D721Med (cell line): ENCODE data around the gene SMIM36.
"Not testable (repeated sequence)": the region's sequence is repeated elsewhere in the genome, so short reads cannot be mapped to it uniquely, and the experiment has no call there.

Experiments used
- DNase-seq: peaks from one replicate; pipeline ENCODE4 v3.0.0; 2011; ENCODE audit warnings: low spot score; ENCODE audit not compliant: insufficient read length
- FAIRE-seq: peaks from 2 replicates; lab custom pipeline; 2011; peaks lifted over from hg19 to GRCh38; lab: Jason Lieb, UNC
- TF ChIP-seq, protein P1 (sequence below): IDR thresholded peaks from 2 replicates; pipeline ENCODE4 v1.5.1; 2012; ENCODE audit warnings: mild to moderate bottlenecking, control low read depth; ENCODE audit not compliant: insufficient read depth; ENCODE audit errors: missing control alignments

Gene SMIM36

GRCh38 chr17:55410722-55411462 is 100.4 kb downstream of the SMIM36 start:
- FAIRE-seq, result no peak
- DNase-seq, result no peak
- TF ChIP-seq, protein P1, sequence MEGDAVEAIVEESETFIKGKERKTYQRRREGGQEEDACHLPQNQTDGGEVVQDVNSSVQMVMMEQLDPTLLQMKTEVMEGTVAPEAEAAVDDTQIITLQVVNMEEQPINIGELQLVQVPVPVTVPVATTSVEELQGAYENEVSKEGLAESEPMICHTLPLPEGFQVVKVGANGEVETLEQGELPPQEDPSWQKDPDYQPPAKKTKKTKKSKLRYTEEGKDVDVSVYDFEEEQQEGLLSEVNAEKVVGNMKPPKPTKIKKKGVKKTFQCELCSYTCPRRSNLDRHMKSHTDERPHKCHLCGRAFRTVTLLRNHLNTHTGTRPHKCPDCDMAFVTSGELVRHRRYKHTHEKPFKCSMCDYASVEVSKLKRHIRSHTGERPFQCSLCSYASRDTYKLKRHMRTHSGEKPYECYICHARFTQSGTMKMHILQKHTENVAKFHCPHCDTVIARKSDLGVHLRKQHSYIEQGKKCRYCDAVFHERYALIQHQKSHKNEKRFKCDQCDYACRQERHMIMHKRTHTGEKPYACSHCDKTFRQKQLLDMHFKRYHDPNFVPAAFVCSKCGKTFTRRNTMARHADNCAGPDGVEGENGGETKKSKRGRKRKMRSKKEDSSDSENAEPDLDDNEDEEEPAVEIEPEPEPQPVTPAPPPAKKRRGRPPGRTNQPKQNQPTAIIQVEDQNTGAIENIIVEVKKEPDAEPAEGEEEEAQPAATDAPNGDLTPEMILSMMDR, result no peak

DNA sequence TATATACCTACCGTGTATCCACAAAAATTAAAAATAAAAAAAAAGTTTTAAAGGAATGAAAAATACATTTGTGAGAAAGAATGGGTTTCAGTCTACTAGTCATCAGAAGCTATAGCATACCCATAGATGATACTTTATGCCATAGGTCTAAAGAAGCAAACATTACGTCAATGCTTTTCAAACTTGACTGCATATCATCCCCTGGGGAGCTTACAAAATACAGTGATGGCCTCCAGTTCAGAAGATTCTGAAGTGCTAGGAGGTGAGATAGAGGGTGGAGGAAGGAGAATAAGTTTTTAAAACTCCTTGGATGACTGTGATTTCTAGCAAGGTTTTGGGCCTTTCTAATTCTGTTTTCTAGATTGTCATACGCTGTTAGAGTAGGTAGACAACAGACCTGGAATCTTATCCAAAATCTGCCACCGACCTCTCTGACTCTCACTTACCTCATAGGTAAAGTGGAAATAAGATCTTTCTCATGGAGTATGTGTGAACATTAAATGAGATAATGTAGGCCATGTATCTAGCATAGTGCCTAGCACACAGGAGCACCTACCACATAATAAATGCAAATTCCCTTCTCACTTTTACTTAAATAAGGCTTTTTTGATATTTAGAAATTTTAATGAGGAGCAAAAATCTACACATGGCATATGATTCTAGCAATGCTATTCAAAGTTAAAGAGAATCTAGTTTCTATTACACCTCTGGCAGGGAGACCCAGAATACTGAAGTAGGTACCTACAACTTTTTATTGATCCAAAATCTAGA is 102.0 kb downstream of the SMIM36 start:
- TF ChIP-seq, protein P1, result no peak
- no peak for FAIRE-seq
- DNase-seq, result no peak

DNA sequence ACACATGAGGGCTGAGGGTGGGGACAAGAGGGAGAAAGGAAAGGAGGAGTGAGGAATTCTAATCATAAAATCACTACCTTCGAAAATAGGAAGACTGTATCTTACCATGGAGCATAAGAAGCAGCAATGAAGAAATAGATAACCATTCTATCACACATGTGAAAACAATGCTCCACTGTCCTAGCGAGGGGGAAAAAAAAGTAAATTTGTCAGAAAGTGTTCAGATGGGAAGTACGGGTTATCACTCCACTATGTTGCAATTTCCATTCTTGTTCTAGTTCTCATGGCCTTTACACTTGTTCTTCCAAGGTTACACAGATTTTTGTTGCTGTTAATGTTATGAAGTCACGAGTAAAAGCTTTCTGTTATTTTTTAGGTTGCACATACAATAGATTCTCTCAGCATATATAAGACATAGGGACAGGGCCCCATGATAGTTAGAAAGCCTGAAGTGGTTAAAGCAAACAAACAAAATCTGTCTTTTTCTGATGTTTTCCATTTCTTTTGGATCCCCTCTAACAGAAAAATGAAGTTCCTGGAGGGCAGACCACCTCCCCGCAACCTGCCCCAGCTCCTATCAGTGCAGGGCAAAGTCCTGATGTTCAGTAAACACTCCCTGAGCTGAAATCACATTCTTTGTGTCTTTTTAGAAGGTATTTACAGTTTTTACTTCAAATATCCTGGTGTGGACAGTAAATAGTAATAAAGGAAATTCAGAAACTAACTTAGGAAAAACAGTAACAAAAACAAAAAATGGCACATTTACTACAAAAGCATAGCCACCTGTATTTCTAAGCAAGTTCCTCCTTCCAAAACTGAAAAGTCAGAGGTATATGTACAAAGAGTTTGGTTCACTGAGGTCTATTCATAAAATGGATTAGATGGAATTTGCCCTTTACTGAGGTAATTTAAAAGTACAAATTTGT is 103.3 kb downstream of the SMIM36 start:
- FAIRE-seq (no peak), DNase-seq (no peak)
- TF ChIP-seq, protein P1, result no peak

- TF ChIP-seq, protein P1, result no peak
- FAIRE-seq (no peak), DNase-seq (no peak)
Observed at GRCh38 chr17:55405600-55405999, 105.7 kb downstream of the SMIM36 start.

DNA sequence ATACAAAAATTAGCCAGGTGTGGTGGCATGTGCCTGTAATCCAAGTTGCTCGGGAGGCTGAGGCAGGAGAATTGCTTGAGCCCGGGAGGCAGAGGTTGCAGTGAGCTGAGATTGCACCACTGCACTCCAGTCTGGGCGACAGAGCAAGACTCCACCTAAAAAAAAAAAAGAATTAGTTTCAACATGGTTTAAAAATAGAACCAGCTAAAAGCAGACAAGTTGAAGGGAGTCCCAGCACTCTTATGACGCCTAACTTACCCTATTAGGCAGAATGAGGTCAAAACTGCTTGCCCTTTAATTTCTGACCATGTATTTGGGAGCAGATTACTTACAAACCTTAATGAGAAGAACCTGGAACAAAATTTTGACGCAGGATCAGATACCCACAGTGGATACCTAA is 107.1 kb downstream of the SMIM36 start:
- not testable (repeated sequence) for DNase-seq, FAIRE-seq

- DNase-seq (no peak), FAIRE-seq (no peak)
- TF ChIP-seq, protein P1, result no peak
Observed at GRCh38 chr17:55402374-55402773, 108.9 kb downstream of the SMIM36 start.
